ENCODE results near the gene RASGEF1B. TPM values are rescaled to one million over a fixed set of nuclear protein-coding genes. Genes with fewer than 3 reads are reported as not detected.

The RASGEF1B gene
- total RNA-seq, 1 experiment from 2014 or later, result 7.5 TPM

DNA sequence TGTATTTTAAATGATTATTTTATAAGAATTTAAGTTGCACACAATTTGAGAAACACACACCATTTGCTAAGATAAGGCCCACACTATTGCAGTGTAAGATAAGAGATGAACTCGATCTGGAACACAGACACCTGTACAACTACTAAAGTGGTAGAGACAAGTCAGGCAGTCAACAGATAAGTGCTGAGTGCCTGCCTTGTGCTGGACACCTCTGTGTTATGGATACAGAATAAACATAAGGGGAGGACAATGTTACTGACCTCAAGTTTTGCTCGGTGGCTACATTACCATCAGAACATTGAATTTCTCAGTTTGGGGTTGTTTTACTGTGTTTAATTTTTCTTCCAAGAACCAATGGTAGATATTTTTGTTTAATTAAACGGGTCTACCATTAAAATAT, 74.1 kb downstream of the RASGEF1B start:
- H4K5ac ChIP-seq (ENCODE audit: insufficient read length, low read depth, low read length), result no peak overlapping the region
- no peaks in the 10 kb centered on the region for H3K36me3 Mint-ChIP-seq (ENCODE audit: insufficient read depth in 1 of 3, low read depth in 3 of 3)
- no peak overlapping the region for H3K9ac ChIP-seq (ENCODE audit: extremely low read depth, insufficient read length, low read length)
- H2AK5ac ChIP-seq (ENCODE audit: insufficient read length, low read length), result no peak overlapping the region
- no peak overlapping the region for H3K27ac ChIP-seq (ENCODE audit: insufficient read length, low read depth, low read length)
- no peaks in the 10 kb centered on the region for H3K4me1 ChIP-seq (ENCODE audit: insufficient read depth, low read length)
- H2BK120ac ChIP-seq (ENCODE audit: low read depth, low read length, poor library complexity, severe bottlenecking), result no peak overlapping the region
- H2BK20ac ChIP-seq (ENCODE audit: low read depth, low read length, poor library complexity, severe bottlenecking), result no peak overlapping the region
- H3K4me2 ChIP-seq (ENCODE audit: insufficient read depth, insufficient read length, low read length), result no peak overlapping the region
- no peak for DNase-seq
- no peak overlapping the region for H4K8ac ChIP-seq (replicated peaks; ENCODE audit: insufficient read length, low read depth, low read length)
- H4K91ac ChIP-seq (ENCODE audit: insufficient read length, low read depth, low read length), result no peak overlapping the region
- no peak overlapping the region for H3K27ac Mint-ChIP-seq
- no peak overlapping the region for H3K56ac ChIP-seq (ENCODE audit: insufficient read length, low read depth, low read length)
- H3K9me3 ChIP-seq (ENCODE audit: control insufficient read depth, low read depth, low read length), result no peaks in the 10 kb centered on the region
- no peak overlapping the region for H2BK5ac ChIP-seq (ENCODE audit: insufficient read length, low read length)
- peaks cover 3 to 4% of the 10 kb centered on the region in 2 experiments; a peak in 1 of 4 replicates for H3K4me1 Mint-ChIP-seq
- no peaks in the 10 kb centered on the region for H3K79me2 ChIP-seq (ENCODE audit: insufficient read depth, low read length)
- H3K23me2 ChIP-seq (ENCODE audit: insufficient read length, low read depth, low read length, poor library complexity, severe bottlenecking), result no peaks in the 10 kb centered on the region
- no peaks in the 10 kb centered on the region for H3K27me3 ChIP-seq (ENCODE audit: insufficient read depth, low read length)
- H3T11ph ChIP-seq (ENCODE audit: low read length), result no peak overlapping the region
- TF ChIP-seq, protein P1, sequence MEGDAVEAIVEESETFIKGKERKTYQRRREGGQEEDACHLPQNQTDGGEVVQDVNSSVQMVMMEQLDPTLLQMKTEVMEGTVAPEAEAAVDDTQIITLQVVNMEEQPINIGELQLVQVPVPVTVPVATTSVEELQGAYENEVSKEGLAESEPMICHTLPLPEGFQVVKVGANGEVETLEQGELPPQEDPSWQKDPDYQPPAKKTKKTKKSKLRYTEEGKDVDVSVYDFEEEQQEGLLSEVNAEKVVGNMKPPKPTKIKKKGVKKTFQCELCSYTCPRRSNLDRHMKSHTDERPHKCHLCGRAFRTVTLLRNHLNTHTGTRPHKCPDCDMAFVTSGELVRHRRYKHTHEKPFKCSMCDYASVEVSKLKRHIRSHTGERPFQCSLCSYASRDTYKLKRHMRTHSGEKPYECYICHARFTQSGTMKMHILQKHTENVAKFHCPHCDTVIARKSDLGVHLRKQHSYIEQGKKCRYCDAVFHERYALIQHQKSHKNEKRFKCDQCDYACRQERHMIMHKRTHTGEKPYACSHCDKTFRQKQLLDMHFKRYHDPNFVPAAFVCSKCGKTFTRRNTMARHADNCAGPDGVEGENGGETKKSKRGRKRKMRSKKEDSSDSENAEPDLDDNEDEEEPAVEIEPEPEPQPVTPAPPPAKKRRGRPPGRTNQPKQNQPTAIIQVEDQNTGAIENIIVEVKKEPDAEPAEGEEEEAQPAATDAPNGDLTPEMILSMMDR (conservative IDR thresholded peaks at IDR 0.05), result no peak
- no peak overlapping the region for H3K4me3 Mint-ChIP-seq
- H3K23ac ChIP-seq (ENCODE audit: insufficient read length, low read depth, low read length), result no peak overlapping the region
- no peak overlapping the region for H2AFZ ChIP-seq (ENCODE audit: low read length)
- no peak overlapping the region for H3K4ac ChIP-seq (ENCODE audit: low read depth, low read length)
- no peak overlapping the region for H3K14ac ChIP-seq (ENCODE audit: insufficient read depth, low read length)
- H3K79me1 ChIP-seq (ENCODE audit: insufficient read depth, low read depth, low read length, poor library complexity, severe bottlenecking), result no peaks in the 10 kb centered on the region
- no peak overlapping the region for H2BK15ac ChIP-seq (ENCODE audit: low read depth, low read length)
- no peaks in the 10 kb centered on the region for H3K9me3 Mint-ChIP-seq
- H4K20me1 ChIP-seq (ENCODE audit: control insufficient read depth, insufficient read depth, insufficient read length), result no peaks in the 10 kb centered on the region
- no peak overlapping the region for H3K18ac ChIP-seq (ENCODE audit: insufficient read length, low read depth, low read length)
- H2BK12ac ChIP-seq (ENCODE audit: insufficient read length, low read depth, low read length), result no peak overlapping the region
- no CpG with 5 or more reads among the region's 3 CpGs for WGBS (ENCODE audit: extremely low coverage, insufficient read length, low lambda C conversion rate)
- peaks cover under 1% of the 10 kb centered on the region; the same call in 1 of the 2 replicates for H3K27me3 Mint-ChIP-seq (ENCODE audit: low read depth)

Data from H9 (cell line).